GM21528 (cell line): Measurements from ENCODE around the gene SCAPER.
"Not testable (repeated sequence)": the region's sequence is repeated elsewhere in the genome, so short reads cannot be mapped to it uniquely, and the experiment has no call there.

Experiments
- ATAC-seq: cut with Tn5 transposase; IDR thresholded peaks from one replicate; pipeline ENCODE4 v1.9.1; 2021; ENCODE audit warnings: mild to moderate bottlenecking, moderate library complexity; ENCODE audit not compliant: unreplicated experiment, low FRiP score

The SCAPER gene

DNA sequence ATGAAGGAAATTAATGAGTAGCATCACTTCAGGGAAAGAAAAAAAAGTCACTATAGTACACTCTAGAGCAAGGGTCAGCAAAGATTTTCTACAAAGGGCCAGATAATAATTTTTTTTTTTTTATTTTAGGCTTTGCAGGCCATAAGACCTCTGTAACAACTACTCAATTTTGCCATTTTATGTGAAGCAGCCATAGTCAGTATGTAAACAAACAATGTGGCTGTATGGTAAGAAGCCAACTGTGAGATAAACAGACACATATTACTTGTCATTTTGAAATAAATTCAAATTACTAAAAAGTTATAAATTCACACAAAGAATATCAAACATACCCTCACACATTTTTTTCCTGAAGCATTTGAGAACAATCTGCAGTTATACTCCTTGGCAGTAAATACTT lies 40.6 kb downstream of the SCAPER start:
- no peak for ATAC-seq

DNA sequence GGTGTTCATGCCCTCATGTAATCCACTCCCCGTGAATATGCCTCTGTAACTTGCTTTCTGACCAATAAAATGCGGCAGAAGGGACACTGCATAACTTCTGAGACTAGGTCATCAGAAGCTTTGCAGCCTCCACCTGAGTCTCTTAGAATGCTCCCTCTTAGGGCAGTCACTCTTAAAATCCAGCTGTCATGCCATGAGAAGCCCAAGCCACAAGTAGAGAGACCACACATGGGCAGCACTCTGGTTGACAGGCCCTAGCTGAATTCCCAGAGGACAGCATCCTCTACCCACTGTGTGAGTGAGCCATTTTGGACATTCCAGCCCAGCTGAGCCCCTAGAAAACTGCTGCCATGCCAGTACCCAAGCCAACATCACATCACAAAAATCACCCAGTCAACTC lies 41.4 kb downstream of the SCAPER start:
- no peak for ATAC-seq

DNA sequence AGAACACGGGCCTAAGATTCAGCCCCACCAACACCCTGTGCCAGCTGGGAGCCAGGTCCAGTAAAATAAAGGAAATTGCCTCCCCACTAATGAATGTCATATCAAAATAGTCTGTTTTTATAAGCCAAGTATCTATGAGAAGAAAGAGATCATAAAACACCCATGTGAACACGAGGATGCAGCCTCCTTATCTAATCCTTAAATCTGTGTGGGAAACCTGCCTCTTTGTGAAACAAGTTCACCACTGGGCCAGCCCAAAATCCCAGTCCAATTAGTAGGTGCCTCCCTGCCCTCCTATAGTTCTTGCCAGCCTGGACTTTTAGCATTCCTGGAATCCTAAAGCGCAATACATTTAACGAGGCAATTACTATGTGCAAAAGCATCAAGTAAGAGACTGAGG lies 42.0 kb downstream of the SCAPER start:
- ATAC-seq, result no peak

DNA sequence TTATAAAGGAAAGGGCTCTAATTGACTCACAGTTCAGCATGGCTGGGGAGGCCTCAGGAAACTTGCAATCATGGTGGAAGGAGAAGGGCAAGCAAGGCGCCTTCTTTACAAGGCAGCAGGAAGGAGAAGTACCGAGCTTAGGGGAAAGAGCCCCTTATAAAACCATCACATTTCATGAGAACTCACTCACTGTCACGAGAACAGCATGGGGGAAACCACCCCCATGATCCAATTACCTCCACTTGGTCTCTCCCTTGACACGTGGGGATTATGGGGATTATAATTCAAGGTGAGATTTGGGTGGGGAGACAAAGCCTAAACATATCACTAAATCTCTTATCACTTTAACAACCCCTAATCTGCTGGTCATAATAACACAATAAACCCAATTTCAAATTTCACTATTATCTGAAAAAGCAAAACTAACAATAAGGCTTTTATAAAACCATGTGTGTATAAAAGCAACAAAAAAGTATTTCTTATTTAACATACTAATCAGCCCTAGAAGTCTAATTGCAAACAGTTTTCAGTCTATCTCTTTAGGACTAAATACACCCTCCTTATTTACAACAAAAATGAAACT lies 43.2 kb downstream of the SCAPER start:
- no peak for ATAC-seq

DNA sequence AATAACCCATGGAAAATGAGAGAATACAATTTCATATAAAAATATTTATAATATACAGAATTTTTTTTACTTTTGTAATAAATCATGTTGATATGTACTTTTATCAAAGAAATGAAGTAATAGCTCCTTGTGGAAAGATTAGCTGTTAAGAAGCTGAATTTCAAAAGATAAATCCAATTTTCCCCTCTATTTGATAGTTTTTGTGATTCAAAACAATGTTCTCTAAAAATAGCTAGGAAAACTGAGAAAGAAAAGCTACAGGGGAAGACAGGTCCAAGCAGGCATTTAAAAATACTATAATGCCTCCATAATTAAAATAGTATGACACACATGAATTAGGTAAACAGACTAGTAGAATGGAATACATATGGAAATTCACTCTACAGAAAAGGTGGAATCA lies 44.9 kb downstream of the SCAPER start:
- no peak for ATAC-seq

DNA sequence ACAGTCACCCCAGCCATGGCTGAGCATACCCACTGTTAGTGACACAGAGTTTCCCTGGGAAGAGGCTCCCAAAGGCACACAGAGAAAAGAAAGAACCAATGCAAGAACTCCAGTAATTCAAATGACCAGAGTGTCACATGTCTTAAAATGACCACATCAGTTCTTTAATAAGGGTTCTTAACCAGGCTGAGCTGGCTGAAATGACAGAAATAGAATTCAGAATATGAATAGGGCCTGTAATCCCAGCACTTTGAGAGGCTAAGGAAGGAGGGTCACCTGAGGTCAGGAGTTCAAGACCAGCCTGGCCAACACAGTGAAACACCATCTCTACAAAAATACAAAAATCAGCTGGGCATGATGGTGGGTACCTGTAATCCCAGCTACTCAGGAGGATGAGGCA lies 54.8 kb downstream of the SCAPER start:
- ATAC-seq, result not testable (repeated sequence)

DNA sequence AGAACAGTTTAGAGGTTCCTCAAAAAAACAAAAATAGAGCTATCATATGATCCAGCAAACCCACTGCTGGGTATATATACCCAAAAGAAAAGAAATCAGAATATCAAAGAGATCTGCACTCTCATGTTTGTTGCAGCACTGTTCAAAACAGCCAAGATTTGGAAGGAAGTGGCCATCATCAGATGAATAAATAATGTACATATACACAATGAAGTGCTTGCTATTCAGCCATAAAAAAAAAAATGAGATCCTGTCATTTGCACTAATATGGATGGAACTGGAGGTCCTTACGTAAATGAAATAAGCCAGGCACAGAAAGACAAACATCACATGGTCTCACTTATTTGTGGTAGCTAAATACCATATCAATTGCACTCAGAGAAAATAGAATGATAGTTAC lies 58.4 kb downstream of the SCAPER start:
- ATAC-seq, result no peak

DNA sequence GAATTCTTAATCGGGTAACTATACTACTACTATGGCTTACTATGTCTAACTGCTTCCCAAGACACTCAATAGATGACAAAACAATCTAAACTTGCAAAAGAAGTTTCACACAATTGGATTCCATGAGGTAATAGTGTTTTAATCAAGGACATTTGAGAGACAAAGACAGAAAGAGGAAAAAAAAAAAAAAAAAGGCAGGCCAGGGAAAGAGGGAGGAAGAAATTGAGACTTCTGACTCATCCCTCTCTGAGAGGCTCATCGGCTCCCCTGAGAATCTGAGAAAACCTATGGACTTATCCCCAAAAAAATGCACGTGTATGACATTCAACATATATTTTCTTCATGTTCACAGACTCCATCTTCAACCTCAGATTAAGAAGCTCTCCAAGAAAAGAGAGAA lies 61.0 kb downstream of the SCAPER start:
- ATAC-seq, result no peak

DNA sequence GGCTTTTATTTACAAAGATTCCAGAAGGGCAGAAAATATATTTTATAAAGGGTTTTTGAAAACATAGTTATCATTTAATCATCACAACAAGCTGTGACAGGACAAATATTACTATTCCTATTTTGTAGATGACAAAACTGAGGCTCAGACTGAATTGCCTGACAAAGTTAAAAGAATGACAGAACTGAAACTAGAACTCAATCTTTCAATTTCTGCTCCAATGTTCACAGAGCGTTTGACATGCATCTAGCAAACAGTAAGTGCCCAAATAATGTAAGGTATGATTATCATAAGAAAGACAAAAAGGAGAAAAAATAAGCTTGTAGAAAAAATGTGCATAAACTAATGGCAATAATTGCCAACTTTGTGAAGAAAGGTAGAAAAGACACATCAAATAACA lies 61.9 kb downstream of the SCAPER start:
- ATAC-seq, result no peak

DNA sequence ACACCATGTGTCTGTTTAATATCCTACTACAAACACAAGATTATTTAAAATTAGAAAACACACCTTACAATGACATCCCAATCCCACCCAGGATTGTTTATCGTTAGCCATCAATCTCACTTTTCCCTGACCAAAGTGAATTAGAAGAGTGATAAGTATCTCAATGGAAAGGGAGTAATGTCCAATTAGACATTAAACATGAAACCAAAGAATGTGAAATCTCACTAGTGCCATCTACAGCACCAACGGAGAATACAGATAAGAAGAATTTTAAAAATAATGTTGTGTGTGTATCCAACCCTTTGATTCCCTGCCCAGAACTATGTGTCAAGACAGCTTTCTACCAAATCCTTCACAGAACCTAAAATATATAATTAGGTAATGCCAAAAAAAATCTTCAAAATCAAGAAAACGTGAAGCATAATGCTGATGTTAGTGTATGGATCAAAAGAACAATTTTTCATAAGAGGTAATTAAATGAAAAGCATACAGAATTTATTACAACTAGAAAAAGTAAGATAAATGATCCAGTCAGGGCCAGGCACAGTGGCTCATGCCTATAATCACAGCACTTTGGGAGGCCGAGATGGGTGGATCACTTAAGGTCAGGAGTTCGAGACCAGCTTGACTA lies 64.2 kb downstream of the SCAPER start:
- no peak for ATAC-seq

DNA sequence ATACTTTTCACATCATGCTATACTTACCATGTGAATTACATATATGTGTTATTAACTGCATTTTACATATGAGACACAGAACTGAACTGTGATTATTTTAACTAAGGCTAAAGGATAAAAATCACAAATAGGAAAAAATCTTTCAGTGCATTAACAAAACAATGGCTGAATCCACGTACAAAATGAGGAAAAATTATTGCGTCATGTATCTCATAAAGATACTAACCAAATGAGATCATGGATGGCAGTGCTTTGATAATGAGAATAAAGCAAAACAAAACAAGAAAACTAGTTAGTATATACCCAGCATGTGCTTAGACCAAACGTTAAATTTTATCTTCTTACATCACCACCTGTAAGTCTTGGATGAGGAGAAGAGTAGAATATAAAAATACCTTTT lies 66.0 kb downstream of the SCAPER start:
- no peak for ATAC-seq

DNA sequence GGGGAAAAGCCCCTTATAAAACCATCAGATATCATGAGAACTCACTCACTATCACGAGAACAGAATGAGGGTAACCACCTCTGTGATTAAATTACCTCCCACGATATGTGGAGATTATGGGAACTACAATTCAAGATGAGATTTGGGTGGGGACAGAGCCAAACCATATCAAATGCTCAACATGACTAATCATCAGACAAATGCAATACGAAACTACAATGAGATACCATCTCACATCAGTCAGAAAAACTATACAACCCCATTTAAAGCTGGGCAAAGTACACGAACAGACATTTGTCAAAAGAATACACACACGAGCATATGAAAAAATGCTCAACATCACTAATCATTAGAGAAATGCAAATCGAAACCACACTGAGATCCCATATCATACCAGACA lies 67.7 kb downstream of the SCAPER start:
- ATAC-seq, result no peak

DNA sequence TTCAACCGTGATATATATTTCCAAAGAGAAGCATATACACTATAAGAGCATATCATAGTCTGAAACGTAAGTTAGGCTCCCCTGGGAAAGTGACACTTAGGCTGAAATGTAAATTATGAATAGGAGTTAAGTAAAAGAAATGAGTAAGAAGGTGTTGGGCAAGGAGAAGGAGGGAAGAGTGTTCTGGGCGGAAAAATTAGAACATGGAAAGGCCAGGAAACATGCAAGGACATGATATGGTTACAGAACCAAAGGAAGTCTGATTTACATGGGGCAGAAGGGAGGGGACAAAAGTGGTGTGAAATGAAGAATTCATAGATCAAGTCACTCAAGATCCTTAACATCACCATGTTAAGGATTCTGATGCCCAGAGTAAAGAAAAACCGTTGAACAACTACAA lies 75.2 kb downstream of the SCAPER start:
- no peak for ATAC-seq

DNA sequence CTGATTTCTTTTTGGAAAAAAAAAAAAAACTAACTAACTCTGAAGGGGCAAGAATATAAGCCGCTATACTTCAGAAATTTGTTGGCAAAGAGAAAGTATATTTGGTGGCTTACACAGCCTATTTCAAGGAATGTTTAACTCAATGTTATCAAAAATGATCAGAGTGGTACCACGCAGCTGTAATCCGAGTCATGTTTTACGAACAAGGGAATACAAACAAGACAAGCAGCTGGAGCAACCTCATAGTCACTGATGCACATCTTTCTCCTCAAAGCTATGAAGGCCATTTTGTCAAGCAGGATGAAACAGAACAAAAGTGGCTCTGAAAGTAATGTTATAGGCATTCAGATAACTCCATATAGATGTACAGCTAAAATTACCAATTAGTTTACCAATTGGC lies 81.2 kb downstream of the SCAPER start:
- ATAC-seq, result no peak

DNA sequence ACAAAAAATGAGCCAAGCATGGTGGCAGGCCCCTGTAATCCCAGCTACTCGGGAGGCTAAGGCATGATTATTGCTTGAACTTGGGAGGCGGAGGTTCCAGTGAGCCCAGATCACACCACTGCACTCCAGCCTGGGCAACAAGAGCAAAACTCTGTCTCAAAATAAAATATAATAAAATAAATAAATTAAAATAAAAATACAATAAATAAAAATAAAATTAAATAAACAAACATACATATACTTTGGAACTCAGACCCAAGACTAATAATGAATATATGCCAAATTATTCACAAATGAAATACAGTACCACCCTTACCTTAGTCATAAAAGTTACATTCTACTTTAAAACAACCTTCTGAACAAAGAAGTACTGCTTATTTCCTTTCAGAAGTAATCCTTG lies 81.8 kb downstream of the SCAPER start:
- no peak for ATAC-seq

DNA sequence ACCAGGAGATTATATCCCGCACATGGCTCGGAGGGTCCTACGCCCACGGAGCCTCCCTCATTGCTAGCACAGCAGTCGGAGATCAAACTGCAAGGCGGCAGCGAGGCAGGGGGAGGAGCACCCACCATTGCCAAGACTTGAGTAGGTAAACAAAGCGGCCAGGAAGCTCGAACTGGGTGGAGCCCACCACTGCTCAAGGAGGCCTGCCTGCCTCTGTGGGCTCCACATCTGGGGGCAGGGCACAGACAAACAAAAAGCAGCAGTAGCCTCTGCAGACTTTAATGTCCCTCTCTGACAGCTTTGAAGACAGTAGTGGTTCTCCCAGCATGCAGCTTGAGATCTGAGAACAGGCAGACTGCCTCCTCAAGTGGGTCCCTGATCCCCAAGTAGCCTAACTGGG lies 86.2 kb downstream of the SCAPER start:
- not testable (repeated sequence) for ATAC-seq

DNA sequence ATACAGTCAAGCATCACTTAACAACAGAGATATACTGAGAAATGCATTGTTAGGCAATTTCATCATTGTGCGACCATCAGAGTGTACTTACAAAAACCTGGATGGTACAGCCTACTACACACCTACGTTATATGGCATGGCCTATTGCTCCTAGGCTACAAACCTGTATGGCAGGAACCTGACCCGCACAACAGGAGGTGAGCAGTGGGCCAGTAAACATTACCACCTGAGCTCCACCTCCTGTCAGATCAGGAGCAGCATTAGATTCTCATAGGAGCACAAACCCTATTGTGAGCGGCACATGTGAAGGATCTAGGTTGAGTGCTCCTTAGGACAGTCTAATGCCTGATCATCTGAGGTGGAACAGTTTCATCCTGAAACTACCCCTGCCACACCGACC lies 89.7 kb downstream of the SCAPER start:
- ATAC-seq, result no peak

DNA sequence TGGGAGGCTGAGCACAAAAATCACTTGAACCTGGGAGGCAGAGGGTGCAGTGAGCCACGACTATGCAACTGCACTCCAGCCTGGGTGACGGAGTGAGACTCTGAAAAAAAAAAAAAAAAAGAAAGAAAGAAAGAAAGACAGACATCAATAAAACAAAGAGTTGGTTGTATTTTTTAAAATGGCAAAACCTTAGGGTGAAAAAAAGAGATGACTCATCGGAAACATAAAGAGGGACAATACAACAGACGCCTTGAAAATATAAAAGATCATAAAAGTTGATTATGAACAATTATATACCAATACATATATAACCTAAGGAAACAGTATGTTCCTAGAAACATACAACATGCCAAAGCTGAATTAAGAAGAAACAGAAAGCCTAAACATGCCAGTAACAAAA lies 92.8 kb downstream of the SCAPER start:
- ATAC-seq, result no peak

DNA sequence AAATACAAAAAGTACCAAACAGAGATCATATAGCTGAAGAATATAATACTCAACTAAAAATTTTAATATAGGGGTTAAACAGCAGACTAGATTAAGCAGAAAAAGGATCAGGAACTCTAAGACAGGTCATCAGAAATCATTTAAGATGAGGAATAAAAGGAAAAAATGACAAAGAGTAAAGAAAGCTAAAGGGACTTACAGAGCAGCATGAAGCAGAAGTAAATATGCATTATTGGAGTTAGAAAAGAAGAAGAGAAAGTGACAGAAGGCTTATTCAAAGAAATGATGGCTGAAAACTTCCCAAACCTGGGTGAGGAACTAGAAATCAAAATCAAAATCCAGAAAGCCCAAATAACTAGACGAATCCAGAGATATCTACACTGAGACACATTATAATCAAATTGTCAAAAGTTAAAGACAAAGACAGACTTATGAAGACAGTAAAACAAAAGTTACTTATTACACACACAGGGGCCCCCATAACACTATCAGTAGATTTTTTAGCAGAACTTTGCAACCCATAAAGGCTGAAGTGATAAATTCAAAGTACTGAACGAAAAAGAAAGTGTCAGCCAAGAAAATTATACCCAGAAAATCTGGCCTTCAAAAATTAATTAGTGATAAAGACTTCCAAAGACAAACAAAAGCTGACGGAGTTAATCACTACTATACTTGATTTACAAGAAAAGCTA lies 95.6 kb downstream of the SCAPER start:
- ATAC-seq, result no peak

DNA sequence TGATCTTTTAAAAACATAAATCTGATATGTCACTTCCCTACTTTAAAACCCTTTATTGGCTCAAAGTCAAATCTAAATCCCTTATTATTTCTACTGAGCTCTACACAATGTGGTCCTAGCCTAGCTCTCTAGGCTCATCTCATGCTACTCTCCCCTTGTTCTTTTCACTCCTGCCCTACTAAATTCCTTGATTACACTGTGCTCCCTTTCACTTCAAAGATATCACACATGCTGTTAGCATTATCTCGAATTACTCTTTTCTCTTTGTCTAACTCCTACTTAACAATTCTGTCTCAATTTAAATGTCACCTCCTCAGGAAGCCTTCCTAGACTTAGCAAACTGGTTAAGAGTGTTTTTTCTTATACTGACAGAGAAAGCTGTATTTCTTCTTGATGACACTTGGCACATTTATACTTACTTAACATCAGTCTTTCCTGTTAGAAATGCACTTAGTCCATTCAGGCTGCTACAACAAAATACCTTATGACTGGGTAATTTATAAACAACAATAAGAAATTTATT lies 102.0 kb downstream of the SCAPER start:
- ATAC-seq, result no peak

DNA sequence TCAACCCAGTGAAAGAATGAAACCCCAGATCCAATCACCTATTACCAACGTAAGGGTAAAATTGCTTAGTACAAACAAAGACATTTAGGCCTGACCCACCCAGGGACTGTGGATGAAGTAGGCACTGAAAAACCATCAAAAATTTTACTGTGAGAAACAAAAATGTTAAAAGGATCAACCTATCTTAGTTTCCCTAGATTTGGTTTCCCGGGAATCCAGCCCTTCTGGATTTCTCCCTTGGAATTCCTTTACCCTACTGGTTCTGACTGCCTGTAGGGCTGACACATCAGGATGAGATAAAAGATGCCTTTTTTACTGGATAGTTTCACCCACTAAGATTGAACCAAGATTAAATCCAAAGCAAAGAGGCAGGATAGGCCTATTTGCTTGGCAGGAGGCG lies 102.7 kb downstream of the SCAPER start:
- ATAC-seq, result no peak

DNA sequence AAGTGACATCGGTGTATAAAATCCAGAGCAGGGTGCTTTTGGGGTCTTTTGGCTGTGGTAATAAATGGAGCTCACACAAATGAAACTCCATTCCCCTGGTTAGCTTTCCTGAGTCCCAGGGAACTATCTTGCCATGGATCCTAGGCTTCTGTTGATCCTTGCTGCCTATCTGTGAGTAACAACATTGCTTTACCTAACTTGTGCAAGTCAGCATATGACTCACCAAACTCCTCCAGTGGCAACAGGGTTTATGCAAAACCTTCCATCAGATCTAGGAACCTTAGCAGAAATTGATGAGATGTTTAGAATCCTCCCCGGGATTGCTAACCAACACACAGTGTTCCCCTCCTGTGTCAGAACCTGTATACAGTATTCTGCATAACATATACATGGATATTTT lies 105.4 kb downstream of the SCAPER start:
- ATAC-seq, result no peak
